SK-N-SH (cell line): ENCODE results near the gene HID1. TPM values are rescaled to one million over a fixed set of nuclear protein-coding genes. Genes with fewer than 3 reads are reported as not detected.

Source experiments
- CTCF ChIA-PET: fragments of 300-600, 350-600 bp; formaldehyde crosslinking; extraction: SDS; loops from one replicate; lab custom pipeline; 2021; lab: Yijun Ruan, JAX
- POLR2A ChIA-PET: fragments of 350-600 bp; sonication (Branson Sonifier 250); formaldehyde crosslinking; extraction: SDS; loops from one replicate; lab custom pipeline; 2020; ENCODE audit warnings: antibody characterized with exemption, inconsistent platforms; lab: Yijun Ruan, JAX
- DNase-seq: peaks from one replicate; pipeline ENCODE4 v3.0.0; 2012
- H2AFZ ChIP-seq: fragments of 200-600 bp; sonication (generic); 2 replicates; pipeline ENCODE4 v1.8.1; 2016; ENCODE audit warnings: antibody characterized with exemption, mild to moderate bottlenecking, low read depth
- H3F3A ChIP-seq: fragments of 200-600 bp; sonication (generic); replicated peaks from 2 replicates; pipeline ENCODE3; 2016; ENCODE audit warnings: antibody characterized with exemption, mild to moderate bottlenecking; ENCODE audit not compliant: insufficient read depth
- H3K27ac ChIP-seq, 2 experiments: fragments of 200-500 bp in 1 of 2; fragments of 200-600 bp in 1 of 2; sonication (Bioruptor generic) in 1 of 2; sonication (generic), shearing (Covaris generic) in 1 of 2; 2 replicates each; pipeline versions ENCODE4 v1.5.1 to v1.6.1; 2014 to 2016; ENCODE audit warnings: low read depth in 2 of 2, inconsistent platforms in 1 of 2, low read length in 1 of 2, mild to moderate bottlenecking in 1 of 2, mixed read lengths in 1 of 2
- H3K27me3 ChIP-seq: fragments of 200-600 bp; sonication (generic), shearing (Covaris generic); 2 replicates; pipeline ENCODE4 v1.6.1; 2016; ENCODE audit warnings: mixed run types; ENCODE audit not compliant: insufficient read depth
- H3K36me3 ChIP-seq, 2 experiments: fragments of 200-500 bp in 1 of 2; fragments of 200-600 bp in 1 of 2; sonication (Bioruptor generic) in 1 of 2; sonication (generic) in 1 of 2; replicated peaks in 1 of 2; 2 replicates each; pipeline versions ENCODE3 to v1.5.1; 2014 to 2016; ENCODE audit warnings: low read length in 1 of 2, mild to moderate bottlenecking in 1 of 2; ENCODE audit not compliant: insufficient read depth in 2 of 2, control insufficient read depth in 1 of 2
- H3K4me1 ChIP-seq, 2 experiments: fragments of 200-500 bp in 1 of 2; fragments of 200-600 bp in 1 of 2; sonication (Bioruptor generic) in 1 of 2; sonication (generic), shearing (Covaris generic) in 1 of 2; 2 replicates each; pipeline versions ENCODE4 v1.5.1 to v1.6.1; 2014 to 2016; ENCODE audit warnings: low read depth in 1 of 2, low read length in 1 of 2, mixed run types in 1 of 2; ENCODE audit not compliant: insufficient read depth in 2 of 2, control insufficient read depth in 1 of 2
- H3K4me2 ChIP-seq: fragments of 200-600 bp; sonication (generic), shearing (Covaris generic); 2 replicates; pipeline ENCODE4 v1.6.1; 2017; ENCODE audit warnings: mixed run types
- H3K4me3 ChIP-seq, 2 experiments: fragments of 200-500 bp in 1 of 2; fragments of 200-600 bp in 1 of 2; sonication (Bioruptor generic) in 1 of 2; sonication (generic), shearing (Covaris generic) in 1 of 2; 2 replicates each; pipeline versions ENCODE4 v1.5.1 to v1.8.1; 2014 to 2016; ENCODE audit warnings: low read depth in 2 of 2, inconsistent platforms in 1 of 2, low read length in 1 of 2, mild to moderate bottlenecking in 1 of 2, mixed read lengths in 1 of 2, moderate library complexity in 1 of 2
- H3K79me2 ChIP-seq: fragments of 200-600 bp; sonication (generic); 2 replicates; pipeline ENCODE4 v1.8.1; 2017; ENCODE audit warnings: mild to moderate bottlenecking; ENCODE audit not compliant: insufficient read depth
- H3K9ac ChIP-seq: fragments of 200-600 bp; sonication (generic); 2 replicates; pipeline ENCODE4 v1.6.1; 2017; ENCODE audit warnings: mixed run types
- H3K9me2 ChIP-seq: fragments of 200-600 bp; sonication (generic); 2 replicates; pipeline ENCODE4 v1.6.1; 2017; ENCODE audit warnings: mixed run types
- H3K9me3 ChIP-seq: fragments of 200-600 bp; sonication (generic); 2 replicates; pipeline ENCODE4 v1.6.1; 2017; ENCODE audit warnings: mixed run types, mild to moderate bottlenecking, moderate library complexity
- H4K20me1 ChIP-seq: fragments of 200-600 bp; sonication (generic); 2 replicates; pipeline ENCODE4 v1.6.1; 2017; ENCODE audit warnings: mild to moderate bottlenecking, mixed run types; ENCODE audit not compliant: insufficient read depth
- CTCF ChIP-seq: fragments of 200-600 bp; sonication (generic); IDR thresholded peaks from 2 replicates; pipeline ENCODE4 v1.6.1; 2017; ENCODE audit warnings: antibody characterized with exemption, mild to moderate bottlenecking, moderate library complexity
- EP300 ChIP-seq, 2 experiments: IDR thresholded peaks; 2 replicates each; pipeline versions ENCODE4 v1.4.0 to v1.6.1; 2012; ENCODE audit warnings: borderline replicate concordance in 1 of 2, low read depth in 1 of 2, low read length in 1 of 2
- EZH2phosphoT487 ChIP-seq: fragments of 200-600 bp; sonication (generic); IDR thresholded peaks from 2 replicates; pipeline ENCODE4 v1.6.1; 2017; ENCODE audit warnings: low read depth, mixed run types, mild to moderate bottlenecking, antibody characterized with exemption, moderate library complexity, borderline replicate concordance
- FOSL2 ChIP-seq: IDR thresholded peaks from 2 replicates; pipeline ENCODE4 v1.4.0; 2012; ENCODE audit warnings: low read depth, mild to moderate bottlenecking, moderate library complexity, borderline replicate concordance
- FOXM1 ChIP-seq: IDR thresholded peaks from 2 replicates; pipeline ENCODE4 v1.4.0; 2012; ENCODE audit warnings: low read depth, mild to moderate bottlenecking
- GATA2 ChIP-seq: sonication (generic); formaldehyde crosslinking; IDR thresholded peaks from 2 replicates; pipeline ENCODE4 v1.5.0; 2020; ENCODE audit warnings: mild to moderate bottlenecking, missing genetic modification reagents
- JUND ChIP-seq: IDR thresholded peaks from 2 replicates; pipeline ENCODE4 v1.4.0; 2012
- MEF2A ChIP-seq: IDR thresholded peaks from 2 replicates; pipeline ENCODE4 v1.4.0; 2012; ENCODE audit warnings: low read depth, borderline replicate concordance
- NFIC ChIP-seq: IDR thresholded peaks from 2 replicates; pipeline ENCODE4 v1.4.0; 2012; ENCODE audit warnings: borderline replicate concordance
- NRF1 ChIP-seq: IDR thresholded peaks from 2 replicates; pipeline ENCODE4 v1.6.1; 2012; ENCODE audit warnings: low read depth, mild to moderate bottlenecking, low read length
- REST ChIP-seq: IDR thresholded peaks from 2 replicates; pipeline ENCODE4 v1.6.1; 2012; ENCODE audit warnings: mild to moderate bottlenecking, low read depth, low read length, moderate library complexity
- TCF12 ChIP-seq: IDR thresholded peaks from 2 replicates; pipeline ENCODE4 v1.4.0; 2012
- TEAD4 ChIP-seq: IDR thresholded peaks from 2 replicates; pipeline ENCODE4 v1.4.0; 2012; ENCODE audit warnings: mild to moderate bottlenecking, borderline replicate concordance; ENCODE audit not compliant: insufficient read depth
- USF2 ChIP-seq: fragments of 150-350 bp; IDR thresholded peaks from 2 replicates; pipeline ENCODE4 v1.6.1; 2017; ENCODE audit warnings: antibody characterized with exemption, low read length, low read depth, borderline replicate concordance
- YY1 ChIP-seq: IDR thresholded peaks from 2 replicates; pipeline ENCODE4 v1.4.0; 2012; ENCODE audit warnings: low read depth, mild to moderate bottlenecking
- ZBTB33 ChIP-seq: IDR thresholded peaks from 2 replicates; pipeline ENCODE4 v1.4.0; 2012; ENCODE audit warnings: low read depth, borderline replicate concordance
- WGBS: methylation state at CpG from one replicate; pipeline ENCODE4 v1.1.6; 2017; ENCODE audit warnings: low lambda C conversion rate; 5-methylcytosine and 5-hydroxymethylcytosine counted together
- polyA plus RNA-seq, 3 experiments: library from polyadenylated mRNA; depleted of rRNA; stranded (reverse); fragments of >200 nt; gene quantifications; 2 replicates each; pipeline ENCODE4 v1.2.3, GENCODE V29; 2012

The HID1 gene
- polyA plus RNA-seq, 1 of the 3 experiments (the other 2 are of a cell fraction) = 2.5 TPM

GRCh38 chr17:74979408-74980146 lies 7.0 kb upstream of the HID1 start:
- 73% methylated on average over 17 of the region's 17 CpGs for WGBS
- CTCF ChIA-PET = interaction anchor here (1.1 to 1.7 kb wide), 2 partner anchors 9 to 22 kb away, joined by 3 to 5 read pairs; no protein-coding TSS in a partner anchor
- DNase-seq = no peak
- no peaks in the 10 kb centered on the region for H3K9me3 ChIP-seq
- H3K4me3 ChIP-seq = no peak overlapping the region
- H3K9ac ChIP-seq = no peak overlapping the region
- peaks cover 23% of the 10 kb centered on the region for H3F3A ChIP-seq
- no peak overlapping the region for H3K27ac ChIP-seq
- no peak overlapping the region for H3K4me2 ChIP-seq
- POLR2A ChIA-PET = interaction anchor here (0.6 to 1.1 kb wide), 2 partner anchors 9 to 32 kb away, joined by 3 to 9 read pairs; no protein-coding TSS in a partner anchor
- no peaks in the 10 kb centered on the region for H3K9me2 ChIP-seq
- H2AFZ ChIP-seq = no peak overlapping the region
- H3K36me3 ChIP-seq = no peaks in the 10 kb centered on the region
- H3K79me2 ChIP-seq = peaks cover 3% of the 10 kb centered on the region; the same call in 1 of the 2 replicates
- no peaks in the 10 kb centered on the region for H4K20me1 ChIP-seq
- H3K4me1 ChIP-seq = peaks cover 5 to 8% of the 10 kb centered on the region in 2 experiments; a peak in 2 of 4 replicates
- no peak for TF ChIP-seq REST
- no peak for TF ChIP-seq TCF12
- TF ChIP-seq CTCF = no peak
- no peak for TF ChIP-seq TEAD4
- no peak for TF ChIP-seq MEF2A
- no peak for TF ChIP-seq ZBTB33
- no peak for TF ChIP-seq NRF1
- TF ChIP-seq EP300 (IDR thresholded peaks at IDR 0.05; ENCODE audit: borderline replicate concordance in 1 of 2, low read depth in 1 of 2, low read length in 1 of 2) = no peak
- TF ChIP-seq FOXM1 = no peak
- TF ChIP-seq JUND = no peak
- TF ChIP-seq NFIC = no peak
- TF ChIP-seq YY1 = no peak
- TF ChIP-seq GATA2 (CRISPR knock-in tag) = no peak
- no peak for TF ChIP-seq EZH2phosphoT487
- no peak for TF ChIP-seq FOSL2
- no peak for TF ChIP-seq USF2
- no peaks in the 10 kb centered on the region; the same call in 1 of the 2 replicates for H3K27me3 ChIP-seq
